HG02870 (cell line): ENCODE measurements around the gene NLRC5.

Experiments used
- ATAC-seq: cut with Tn5 transposase; IDR thresholded peaks from one replicate; pipeline ENCODE4 v1.9.1; 2021; ENCODE audit warnings: mild to moderate bottlenecking, moderate library complexity; ENCODE audit not compliant: unreplicated experiment

NLRC5 gene

DNA sequence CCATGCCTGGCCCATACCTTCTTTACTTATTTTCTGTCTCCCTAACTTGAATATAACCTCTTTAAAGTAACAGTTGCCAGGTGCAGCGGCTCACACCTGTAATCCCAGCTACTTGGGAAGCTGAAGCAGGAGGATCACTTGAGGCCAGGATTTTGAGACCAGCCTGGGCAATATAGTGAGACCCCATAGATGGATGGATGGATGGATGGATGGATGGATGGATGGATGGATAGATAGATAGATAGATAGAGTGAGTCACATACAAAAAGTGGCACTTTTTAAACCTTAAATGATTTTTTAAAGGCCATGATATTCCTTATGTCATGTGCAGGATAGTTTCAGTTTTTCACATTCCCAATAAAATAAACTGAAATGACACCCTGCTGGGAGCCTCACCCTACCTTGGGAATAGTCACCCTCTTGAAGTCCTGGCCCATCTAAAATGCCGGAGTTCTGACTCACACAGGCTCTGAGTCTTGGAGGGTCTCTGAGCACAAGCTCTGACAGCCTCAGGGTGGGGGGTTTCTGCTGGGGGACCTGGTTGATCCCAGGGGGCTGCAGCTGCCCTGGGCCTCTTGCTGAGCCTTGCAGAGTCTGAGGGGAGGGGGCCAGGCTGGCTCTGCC lies 129.2 kb downstream of the NLRC5 start:
- ATAC-seq, result no peak

DNA sequence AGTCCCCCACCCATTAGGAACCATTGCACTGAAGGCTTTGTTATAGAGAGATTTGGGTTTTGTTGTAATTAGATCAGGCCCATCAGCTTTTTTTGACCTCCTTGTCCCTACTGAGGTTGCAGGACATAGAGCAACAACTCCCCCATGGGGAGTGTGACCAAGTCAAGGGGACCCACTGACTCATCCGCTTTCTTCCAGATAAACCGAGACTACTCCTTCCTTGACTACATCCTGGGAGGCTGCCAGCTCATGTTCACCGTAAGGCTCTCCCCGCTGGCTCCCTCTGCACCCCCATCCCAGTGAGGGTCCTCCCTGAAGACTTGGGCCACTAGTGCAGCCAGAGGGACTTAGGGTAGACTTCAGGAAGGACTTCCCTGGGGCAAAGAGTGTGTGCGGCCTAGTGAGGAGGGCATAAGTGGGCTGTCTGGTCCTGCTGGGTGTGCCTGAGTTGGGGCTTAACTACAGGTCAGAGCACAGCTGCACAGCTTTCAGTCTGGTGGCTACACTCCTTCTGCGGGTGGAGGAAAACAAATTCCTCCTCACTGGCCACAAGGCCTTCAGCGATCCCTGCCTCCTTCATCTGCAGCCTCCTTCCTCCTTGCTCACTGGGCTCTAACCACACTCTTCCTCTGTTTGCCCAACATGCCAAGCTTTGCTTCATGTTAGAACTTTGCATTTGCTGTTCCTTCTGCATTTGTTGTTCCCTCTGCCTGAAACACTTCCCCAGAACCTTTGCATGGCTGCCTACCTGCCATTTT lies 134.0 kb downstream of the NLRC5 start:
- ATAC-seq, result no peak

DNA sequence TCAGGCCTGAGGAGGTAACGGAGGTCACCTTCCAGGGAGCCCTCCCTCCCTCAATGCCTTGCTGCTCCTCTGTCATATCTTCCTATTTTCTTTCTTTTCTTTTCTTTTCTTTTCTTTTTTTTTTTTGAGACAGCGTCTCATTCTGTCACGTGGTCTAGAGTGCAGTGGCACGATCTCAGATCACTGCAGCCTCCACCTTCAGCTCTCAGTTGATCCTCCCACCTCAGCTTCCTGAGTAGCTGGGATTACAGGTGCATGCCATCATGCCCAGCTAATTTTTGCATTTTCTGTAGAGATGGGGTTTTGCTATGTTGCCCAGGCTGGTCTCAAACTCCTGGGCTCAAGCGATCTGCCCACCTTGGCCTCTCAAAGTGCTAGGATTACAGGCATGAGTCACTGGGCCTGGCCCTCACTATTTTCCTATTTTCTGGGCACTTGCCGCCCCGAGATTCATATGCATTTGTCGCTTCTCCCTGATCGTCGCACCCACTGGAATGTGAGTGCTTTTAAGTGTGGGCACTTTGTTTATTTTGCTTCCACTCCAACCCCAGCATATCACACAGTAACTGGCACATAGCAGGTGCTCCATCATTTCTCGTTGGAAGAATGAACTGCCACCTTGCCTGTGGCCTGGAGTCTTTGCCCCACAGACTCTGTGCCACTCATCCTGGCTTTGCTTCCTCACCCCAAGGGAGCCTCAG lies 134.8 kb downstream of the NLRC5 start:
- no peak for ATAC-seq

DNA sequence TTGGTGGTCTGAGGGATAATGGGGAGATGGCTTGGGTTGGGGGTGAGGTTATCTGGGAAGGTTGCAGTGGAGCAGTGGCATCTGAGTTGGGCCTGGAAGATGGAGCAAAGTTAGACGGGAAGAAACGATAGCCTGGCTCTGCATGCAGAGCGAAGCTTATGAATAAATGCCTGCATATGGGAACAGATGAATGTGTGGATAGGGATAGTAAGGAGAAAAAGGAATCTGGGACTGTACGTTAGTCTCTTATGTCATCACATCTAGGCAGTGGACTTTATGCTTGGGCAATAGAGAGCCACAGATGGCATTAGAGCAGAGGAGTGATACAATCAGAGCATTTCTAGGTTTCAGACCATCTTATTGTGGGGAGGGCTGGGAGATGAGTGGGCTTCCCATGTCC lies 136.0 kb downstream of the NLRC5 start:
- ATAC-seq, result no peak

DNA sequence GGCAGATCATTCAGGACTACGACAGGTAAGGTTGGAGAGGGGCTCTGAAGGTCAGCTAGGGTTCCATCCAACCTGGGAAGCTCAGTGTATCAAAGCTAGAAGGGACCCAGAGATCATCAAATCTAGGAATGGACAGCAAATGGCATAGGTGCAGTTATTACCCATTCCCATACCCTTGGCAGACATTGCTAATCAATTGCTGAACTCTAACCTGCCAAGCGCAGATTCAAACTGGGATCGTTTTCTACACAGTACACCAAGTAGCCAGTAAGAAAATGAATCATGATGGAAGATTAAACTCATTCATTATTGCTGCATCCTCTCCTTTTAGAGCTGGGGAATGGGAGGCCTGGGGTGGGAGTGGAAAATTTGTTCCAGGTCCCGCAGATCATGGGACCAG lies 136.6 kb downstream of the NLRC5 start:
- no peak for ATAC-seq

DNA sequence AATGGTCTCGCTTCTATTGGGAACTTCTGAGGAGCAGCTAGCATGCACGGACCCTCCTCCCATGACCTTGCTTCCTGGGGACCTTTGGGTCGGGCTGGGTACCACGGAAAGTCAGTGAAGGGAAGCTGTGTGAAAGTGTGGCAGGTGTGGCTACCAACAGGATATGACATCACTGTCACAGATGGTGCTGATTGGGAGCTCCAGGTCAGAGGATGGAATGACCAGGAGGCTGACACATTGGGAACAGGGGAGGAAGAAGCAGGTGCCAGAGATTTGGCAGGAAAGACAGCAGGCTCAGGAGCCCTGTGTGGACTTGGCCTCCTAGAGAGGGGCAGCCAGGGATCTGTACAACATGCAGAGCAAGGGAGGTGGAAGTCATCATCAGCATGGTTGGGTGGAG lies 137.1 kb downstream of the NLRC5 start:
- ATAC-seq, result no peak

DNA sequence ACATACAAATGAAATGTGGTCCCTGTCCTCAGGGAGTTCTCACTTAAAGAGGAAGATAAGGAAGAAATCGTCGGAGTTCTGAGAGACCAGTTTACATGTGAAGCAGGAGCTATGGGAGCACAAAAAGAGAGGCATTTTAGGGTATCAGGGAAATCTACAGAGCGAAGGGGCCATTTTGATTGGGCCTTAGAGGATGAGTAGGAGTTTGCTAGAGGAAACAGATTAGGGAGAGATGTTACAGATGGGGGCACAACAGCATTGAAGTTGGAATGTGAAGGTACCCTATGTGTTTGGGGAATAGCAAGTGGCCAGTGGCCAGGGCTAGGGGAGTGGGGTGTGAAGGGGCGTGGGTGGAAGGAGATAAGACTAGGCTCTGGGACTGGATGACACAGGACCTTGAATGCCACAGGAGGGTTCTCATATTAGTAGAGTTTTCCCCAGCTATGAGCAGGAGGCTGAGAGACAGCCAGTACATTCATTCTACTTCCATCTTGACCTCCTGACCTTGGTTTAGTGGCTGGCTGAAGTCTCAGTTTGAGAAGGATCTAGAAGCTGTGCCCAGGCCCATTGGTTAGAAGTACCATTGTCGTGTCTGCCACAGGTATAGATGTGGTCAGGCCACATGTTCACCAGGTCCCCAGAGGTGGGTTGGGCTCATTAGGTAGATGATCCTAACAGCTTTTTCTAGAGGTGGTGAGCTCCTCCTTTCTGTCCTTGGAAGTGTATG lies 137.8 kb downstream of the NLRC5 start:
- peak; percentile 56 for ATAC-seq

DNA sequence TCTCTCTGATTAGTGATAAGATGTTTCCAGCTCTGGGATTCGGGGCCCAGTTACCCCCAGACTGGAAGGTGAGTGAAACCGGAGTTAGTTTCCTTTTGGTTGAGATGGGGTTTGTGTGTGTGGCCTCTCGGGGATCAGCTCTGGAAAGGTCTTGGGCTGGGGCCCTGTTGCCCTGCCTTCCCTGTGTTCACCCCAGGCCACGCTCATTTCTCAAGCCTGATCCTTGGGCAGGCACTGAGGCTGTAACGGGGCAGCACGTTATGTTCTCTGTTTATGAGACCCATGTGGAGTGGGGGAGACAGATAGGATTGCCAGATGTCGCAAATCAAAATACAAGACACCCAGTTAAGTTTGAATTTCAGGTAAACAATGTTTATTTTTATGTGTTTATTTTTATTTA lies 138.5 kb downstream of the NLRC5 start:
- ATAC-seq, result no peak

DNA sequence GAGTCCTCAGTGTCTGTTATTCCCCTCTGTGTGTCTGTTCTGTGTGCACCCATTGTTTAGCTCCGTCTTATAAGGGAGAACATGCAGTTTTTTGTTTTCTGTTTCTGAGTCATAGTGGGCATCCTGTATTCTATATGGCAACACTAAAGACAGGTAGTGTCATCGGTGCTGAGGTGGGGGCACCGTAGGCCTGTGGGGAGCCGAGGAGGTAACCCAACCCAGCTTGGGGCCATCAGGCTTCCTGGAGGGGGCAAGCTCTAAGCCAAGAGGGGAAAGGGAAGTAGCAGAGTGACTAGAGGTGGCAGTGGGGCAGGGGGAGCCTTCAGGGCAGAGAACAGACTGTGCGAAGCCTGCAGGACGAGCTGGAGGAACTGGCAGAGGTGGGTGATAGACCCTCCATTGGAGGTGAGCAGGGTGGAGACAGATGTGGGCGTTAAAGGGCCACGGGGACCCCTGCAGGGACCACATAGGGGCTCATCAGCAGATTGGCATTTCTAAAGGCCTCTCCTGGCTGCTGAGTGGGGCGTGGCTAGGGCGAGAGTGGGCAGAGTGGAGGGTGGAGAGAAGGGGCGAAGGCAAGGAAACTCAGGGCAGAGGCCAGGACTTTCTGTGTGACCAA lies 139.5 kb downstream of the NLRC5 start:
- no peak for ATAC-seq

DNA sequence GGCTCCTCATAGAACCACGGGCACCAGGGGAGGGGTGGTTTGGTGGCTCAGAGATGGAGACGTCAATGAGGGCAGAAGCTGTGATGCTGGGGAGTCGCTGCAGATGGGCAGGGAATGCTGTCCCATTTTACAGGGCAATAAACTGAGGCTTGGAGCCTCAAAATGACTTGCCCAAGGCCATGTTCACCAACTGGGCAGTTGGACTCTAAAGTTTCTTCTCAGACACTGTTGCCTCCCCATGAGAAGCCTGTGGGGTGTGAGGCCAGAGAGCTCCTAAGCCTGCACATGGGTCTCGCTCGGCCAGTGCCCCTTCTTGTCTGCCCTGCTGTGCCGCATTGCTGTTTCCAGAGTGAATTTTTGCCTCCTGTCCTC lies 141.6 kb downstream of the NLRC5 start:
- no peak for ATAC-seq

DNA sequence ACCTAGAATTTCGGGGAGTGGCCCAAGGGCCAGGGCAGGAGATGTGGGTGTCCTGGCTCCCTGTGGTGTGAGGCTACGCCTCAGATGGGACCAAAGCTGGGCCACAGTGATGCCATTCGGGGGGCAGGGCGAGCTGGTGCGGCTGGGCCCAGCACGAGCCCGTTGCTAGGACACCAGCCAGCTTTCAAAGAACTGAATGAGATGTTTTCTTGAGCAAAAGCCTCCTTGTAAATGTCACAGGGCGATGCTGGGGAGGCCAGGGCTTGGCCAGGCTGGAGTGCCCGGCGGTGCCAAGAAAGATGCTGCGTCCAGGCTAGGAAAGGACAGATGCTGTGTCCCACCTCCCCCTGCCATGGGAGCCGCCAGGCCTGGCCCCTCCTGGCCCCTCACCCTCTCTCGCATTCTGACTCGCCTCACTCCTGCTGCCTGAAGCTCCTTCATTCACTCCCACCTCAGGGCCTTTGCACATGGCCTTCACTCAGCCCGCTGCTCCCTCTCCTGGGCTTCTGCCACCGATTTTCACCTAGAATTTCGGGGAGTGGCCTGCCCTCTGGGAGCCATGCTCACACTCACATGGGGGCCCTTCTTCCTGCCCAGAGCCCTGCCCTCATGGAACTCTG lies 142.1 kb downstream of the NLRC5 start:
- no peak for ATAC-seq

DNA sequence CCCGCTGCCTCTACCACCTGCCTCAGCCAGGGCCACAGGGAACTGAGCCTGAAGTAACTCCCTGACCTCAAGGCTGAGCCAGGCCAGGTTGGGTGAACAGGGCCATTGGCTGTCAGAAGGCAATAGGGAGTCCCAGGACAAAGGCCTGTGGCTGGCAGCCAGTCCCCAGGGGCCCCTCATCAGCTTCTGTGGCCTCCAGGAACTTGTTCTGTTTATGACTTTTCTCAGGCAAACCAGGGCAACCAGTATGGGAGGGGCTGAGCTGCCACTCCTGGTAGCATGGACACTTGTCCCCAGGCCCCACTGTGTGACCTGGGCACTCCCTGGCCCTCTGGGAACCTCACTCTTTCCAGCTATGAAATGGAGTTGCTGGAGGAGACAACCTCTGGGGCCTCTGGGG lies 143.1 kb downstream of the NLRC5 start:
- ATAC-seq, result no peak

DNA sequence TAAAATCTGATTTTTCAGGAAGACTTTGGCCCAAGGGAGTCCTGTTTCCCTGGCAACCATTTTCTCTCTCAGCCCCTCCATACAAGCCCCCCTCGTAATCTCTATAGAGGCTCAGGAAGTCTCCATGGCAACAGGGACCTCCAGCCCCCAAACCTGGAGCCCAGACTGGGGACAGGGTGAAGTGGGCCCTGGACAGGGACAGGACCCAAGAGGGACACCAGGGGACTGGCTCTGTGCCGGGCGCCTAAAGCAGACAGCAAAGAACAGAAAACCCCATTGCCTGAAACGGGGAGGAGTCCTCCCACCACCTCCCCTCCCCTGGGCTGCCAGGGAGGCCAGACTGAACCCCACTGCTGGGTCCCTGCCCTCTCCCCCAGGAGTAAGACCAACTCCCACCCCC lies 143.7 kb downstream of the NLRC5 start:
- ATAC-seq, result no peak
